AG08396 (cell line): ENCODE results near the gene KIRREL3.
A peak's percentile ranks its signal among the peaks of the same experiment; 100 is the strongest.

Experiments used
- DNase-seq: peaks from one replicate; pipeline ENCODE4 v3.0.0; 2012; ENCODE audit warnings: low spot score, mixed read lengths

The KIRREL3 gene

DNA sequence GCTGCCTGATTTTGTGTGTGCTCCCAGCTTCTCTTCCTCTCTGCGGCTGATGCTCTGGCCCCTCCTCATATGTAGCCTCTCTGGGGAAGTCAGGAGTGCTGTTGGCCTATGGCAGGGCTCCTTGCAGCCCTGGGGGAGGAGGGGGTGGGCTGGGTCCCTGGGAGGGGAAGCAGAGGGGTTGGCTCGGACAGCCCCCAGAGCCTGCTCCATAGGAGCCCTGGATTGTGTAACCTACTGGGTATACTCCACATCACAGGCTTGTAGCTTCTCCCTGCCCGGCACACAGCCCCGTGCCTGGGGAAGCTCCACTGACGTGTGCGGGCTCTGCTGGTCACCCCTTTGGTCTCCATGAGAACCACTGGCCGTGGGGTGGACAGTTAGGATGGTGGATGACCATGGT lies 531.3 kb downstream of the KIRREL3 start:
- DNase-seq: no peak

DNA sequence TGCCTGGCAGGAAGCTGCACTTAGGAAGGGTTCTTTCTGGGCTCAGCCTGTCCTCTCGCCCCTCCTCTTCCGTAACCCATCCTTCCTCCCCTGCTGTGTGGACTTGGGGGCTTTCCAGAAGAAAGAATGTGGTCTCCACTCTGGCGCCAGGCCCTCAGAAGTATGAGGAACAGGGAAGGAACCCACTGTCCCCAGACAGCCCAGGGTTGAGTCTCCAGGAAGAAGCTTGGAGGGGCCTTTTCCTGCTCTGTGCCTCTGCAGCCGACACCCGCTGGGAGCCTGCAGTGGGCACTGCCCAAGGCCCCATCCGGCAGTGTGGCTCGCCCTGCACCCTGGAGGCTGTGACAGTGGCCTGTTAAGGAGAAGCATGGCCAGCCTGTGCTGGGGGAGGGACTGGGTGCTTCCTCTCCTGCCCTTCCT lies 532.5 kb downstream of the KIRREL3 start:
- no peak for DNase-seq

DNA sequence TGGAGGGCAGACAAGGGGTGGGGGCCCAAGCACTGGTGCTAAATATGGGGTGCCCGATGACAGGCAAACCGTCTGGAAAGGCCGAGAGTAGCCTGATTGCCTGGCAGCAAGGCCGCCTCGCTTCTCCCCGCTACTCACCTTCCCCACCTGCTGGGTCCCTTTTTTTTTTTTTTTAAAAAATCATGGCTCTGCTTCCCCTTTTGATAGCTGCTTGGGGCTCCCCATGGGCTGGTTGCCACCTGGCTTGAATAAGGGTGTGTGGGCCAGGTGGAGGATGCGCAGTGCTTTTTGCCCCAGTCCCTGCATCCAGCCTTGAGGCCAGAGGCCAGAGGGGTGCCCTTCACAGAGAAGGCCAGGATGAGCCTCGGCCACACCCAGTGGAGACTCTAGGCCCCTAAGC lies 533.1 kb downstream of the KIRREL3 start:
- DNase-seq: no peak

DNA sequence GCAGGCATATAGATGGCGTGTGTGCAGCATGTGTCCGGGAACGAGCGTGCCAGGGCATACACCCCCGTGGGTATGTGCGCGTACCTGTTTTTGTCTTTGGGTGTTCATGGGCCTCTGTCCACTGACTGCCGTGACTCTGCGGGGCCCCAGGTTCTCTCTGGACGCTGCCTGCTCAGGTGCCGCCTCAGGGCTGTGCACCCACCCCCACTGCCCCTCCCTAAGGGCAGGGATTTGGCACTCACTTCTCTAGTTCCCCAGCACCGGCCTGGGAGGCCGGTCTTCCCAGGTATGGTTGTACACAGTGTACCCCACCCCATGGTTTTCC lies 533.6 kb downstream of the KIRREL3 start:
- DNase-seq: no peak

DNA sequence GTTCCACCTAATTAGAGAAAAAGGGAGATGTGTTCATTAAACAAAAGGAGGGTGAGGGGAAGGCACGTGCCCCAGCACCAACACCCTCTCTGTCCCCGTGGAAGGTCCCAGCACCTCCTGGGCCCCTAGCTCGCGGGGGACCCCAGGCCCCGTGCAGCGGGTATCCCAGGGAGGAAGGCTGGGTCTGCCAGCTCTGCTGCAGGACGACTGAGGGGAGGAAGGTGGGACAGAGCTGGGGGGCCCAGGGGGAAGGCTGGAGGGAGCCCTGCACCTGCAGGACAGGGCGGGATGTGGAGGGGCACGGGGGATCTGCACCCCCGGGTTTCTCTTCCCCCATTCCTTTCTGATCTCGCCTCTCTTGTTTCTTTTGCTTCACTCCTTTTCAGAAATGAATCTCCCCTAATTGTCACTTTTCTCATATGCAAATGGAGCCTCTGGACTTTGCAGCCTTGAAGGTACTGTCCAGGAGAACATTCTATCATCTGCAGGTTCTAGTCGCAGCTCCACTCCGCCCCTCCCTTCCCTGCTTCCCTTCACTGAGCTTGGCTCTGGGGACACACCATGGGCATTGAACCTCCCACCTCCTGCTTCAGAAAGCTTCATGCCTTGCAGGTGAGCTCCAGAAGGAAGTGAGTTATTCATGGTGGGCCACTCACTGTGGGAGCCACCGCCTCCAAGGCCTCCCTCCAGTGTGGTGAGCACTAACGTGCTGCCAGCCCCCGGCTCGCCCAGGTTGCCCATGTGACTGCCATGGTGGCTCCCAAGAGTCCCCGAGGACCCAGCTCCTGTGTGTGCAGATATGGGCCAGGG lies 534.1 kb downstream of the KIRREL3 start:
- DNase-seq: no peak

DNA sequence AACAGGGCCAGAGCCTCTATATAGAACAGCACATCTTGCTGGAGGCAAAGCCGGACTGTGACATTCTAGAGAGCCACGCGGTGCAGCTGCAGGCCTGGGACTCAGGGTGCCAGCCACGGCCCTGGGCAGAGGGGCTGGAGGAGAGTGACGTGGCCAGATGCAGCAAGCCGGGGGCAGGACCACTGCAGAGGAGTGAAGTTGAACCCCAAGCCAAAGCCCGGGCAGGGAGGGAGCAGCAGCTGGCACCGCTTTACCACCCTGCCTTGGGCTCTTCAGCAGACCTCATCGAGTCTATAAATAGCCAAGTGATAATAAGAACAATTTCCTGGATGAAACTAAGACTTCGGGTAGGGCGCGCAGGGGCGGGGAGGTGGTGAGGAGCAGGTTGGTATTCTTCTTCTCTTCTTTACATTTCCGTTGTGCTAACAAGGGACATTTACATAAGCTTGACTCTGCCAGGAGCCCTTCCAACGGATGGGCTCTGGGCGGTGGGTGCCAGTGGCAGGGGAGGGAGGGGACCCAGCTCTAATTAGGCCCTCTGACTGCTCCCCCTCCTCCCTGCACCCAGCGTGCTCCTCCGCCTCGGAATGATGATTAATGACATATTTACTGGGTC lies 534.9 kb downstream of the KIRREL3 start:
- no peak for DNase-seq

DNA sequence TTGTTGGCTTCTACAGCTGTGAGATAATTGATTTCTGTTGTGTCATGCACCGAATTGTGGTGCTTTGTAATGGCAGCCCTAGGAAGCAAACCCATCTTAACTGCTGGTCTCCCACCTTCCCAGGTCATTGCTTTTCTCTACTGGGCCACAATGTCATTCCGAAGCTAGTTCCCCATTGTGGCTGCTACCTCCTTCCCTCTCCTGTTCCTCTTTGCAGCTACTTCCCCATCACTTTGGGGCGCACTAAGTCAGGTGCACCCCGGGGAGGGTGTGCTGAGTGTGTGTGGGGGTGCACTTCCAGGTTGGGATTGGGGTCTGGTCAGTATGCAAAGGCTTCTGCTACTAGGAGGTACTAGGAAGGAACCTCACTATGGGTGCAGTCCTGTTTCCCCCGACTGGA lies 535.8 kb downstream of the KIRREL3 start:
- no peak for DNase-seq

DNA sequence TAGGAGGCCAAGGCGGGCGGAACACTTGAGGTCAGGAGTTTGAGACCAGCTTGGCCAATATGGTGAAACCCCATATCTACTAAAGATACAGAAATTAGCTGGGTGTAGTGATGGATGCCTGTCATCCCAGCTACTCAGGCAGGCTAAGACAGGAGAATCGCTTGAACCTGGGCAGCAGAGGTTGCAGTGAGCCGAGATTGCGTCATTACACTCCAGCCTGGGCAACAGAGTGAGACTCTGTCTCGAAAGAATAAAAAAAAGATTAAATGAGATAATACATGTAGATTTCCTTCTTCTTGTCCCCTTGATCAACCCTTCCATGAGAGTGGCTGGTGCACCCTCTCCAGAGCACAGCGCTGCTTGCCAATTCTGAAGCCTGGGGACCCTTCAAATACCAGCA lies 538.1 kb downstream of the KIRREL3 start:
- no peak for DNase-seq

DNA sequence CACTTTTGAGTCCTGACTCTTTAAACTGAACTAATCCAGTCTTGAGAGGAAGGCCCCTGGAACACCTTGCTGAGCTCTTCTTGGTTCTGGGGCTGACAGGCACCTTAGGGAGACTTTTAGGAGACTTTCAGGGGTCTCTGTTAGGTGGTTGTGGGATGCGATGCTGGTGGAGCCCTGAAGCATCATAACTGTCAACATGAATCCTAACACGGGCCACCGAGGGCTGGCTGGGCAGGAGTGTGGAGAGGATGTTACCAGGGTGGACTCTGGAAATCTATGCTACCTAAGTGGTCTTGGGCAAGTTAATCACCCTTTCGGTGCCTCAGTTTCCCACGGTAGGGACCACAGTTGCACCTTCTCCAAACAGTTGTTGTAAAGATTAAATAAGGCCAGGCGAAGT lies 538.6 kb downstream of the KIRREL3 start:
- DNase-seq: no peak

DNA sequence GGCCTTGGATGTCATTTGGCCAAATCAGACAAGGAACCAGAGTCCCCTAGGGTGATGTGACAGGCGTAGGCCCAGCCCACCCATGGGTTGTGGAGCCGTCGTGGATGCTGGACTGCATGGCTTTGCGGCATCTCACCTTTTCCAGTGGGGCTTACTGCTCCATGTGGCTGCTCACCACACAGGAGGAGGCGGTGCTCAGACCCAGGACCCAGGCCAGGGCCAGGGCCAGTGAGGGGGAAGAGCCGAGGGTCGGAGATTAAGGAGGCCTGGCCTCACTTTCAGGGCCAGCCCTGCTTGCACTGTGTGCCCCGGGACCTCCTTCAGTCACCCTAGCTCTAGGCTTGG lies 539.5 kb downstream of the KIRREL3 start:
- no peak for DNase-seq

DNA sequence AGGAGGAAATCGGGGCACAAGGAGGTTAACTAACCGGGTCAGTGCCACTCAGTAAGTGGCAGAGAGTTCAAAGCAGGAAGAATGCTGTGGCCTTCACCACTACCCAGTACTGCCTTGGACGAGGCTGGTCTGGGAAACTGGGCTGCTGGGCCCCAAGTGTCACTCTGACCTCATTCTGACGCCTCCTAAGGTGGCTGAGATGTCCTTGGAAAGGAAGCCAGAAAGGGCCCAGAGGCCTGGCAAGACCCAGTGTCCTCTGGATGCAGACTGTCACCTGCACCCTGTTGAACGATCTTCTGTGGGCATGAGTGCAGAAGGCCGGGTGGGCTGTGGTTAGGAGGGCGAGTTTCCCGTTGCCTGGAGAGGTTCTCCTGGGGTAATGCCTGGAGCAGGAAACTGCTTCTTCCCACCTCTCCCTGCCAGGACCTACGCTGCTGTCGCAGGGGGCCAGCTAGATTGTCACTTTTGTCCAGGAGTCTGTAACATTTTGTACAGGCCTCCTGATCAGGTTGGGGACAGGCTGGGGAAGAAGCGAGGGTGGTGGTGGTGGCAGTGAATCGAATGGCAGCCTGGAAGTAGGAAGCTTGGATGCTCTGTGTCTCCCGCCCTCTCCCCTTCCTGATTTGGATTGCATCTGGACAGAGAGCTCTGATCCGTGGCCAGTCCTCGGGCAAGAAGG lies 540.0 kb downstream of the KIRREL3 start:
- no peak for DNase-seq

DNA sequence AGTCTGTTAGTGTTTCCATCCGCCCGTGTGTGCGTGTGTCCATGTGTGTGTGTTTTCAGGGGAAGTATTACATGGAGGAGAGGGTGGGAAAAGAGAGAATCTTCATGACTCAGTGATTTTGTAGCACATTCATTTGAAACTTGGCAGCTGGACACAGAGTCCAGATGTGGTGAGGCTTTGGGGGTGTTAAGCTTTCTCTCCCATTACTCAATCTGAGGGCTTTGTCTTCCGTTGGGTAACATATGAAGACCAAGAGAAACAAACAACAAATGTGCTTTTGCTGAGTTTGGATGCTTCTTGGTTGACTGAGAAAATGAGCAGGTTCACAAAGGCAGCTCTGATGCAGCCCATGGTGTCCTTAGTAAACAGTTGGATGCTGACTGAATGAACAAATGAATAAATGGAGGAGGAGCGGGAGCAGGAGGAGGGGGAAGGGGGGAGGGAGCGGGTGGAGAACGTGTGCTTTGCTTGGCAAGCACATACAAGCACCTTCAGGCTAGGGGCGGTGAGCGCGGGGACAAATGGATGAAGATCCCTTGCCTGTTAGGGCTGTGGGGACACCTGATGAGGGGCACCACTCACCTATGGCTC lies 540.8 kb downstream of the KIRREL3 start:
- peak; percentile 35 for DNase-seq

DNA sequence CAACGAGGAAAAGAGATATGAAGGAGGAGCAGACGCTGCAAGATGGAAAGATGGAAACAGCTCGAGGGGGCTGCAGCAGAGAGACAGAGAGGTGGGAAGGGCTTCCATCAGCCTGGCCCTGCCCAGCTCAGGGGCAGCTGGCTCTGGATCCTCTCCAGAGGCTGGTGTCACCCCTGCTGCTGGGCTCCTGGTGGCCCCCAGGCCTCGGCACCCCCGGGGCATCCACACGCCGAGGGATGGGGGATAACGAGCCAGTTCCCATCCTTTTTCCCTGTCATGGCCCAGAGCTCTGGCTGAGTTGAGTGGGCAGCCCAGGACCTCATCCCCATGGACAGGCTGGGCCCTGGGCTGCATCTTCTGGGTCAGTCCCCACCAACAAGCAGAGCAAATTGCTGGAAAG lies 542.8 kb downstream of the KIRREL3 start:
- no peak for DNase-seq

DNA sequence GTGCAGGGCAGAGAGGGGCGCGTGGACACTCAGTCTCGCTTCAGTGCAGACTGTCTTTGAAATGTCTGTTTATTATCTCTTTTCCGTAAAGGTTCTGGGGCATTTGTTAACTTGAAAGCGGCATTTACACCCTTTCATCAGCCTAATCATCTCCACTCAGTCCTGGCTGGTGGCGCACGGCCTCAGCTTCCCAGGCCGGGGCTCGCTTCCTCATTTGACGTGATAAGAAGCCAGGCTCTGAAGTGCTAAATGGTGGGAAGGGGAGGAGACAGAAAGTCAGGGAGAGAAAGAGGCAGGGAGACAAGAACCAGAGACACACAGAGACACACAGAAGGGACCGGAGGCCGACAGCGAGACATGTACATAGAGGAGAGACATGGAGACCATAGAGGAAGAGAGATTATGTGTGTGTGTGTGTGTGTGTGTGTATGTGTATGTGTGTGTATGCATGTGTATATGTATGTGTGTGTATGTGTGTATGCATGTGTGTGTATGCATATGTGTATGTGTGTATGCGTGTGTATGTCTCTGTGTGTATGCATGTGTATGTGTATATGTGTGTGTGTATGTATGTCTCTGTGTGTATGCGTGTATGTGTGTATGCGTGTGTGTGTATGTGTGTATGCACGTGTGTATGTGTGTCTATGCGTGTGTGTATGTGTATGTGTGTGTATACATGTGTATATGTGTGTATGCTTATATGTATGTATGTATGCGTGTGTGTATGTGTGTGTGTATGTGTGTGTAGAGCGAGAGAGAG lies 543.6 kb downstream of the KIRREL3 start:
- no peak for DNase-seq

DNA sequence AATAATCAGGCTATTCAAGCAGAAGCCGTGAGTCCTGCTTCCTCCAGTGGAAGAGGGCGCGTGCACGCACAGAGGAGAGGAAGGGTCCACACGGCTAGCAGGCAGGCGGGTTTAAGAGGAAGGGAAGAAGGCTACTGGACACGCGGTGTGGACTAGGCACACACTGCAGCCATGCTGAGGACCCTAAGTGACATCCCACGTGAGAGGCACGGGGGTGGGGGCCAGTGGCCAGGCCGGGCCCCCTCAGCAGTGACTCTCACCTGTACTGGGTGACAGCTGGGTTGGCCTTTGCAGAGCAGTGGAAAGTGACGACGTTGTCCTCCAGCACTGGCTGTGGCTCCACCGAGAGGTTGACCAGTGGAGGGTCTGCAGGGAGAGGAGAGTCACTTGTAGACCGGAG lies 544.5 kb downstream of the KIRREL3 start:
- DNase-seq: no peak

DNA sequence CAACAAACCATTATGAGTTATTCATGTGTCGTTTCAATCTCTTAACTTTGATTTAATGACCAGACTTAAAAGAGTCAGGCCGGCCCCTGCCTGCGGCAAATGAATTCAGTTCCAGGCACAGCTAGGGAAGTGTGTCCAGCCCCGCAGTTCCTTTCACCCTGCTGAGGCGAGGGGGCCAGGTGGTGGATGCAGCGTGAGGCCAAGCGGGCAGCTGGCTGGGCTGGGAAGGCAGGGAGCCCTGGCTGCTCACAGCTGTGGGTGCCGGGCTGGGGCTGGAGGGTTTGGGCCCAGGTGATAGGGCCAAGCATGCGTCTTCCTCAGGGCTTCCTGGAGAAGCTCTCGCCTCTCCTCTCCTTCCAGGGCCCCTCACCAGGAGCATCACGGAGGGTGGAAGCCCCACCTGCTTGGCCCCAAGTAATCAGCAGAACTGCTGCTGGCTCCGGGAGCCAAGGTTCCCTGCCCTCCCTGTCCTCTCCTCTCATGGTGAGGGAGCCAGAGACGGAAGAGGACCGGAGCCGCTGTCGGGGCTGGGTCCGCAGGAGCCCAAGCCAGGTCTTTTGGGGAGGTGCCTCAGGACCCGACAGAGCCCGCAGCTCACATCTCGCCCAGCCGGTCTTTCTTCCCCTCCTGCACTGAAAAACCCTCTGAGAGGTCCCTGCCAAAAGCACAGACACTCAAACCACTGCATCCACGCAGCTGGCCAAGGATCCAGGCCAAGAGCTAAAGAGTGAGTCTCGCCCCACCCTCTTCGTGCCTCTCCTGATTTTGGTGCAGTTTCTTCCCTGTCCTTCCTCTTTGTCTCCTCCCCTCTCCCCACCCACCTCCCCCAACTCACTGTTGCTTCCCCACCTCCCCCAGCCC lies 548.1 kb downstream of the KIRREL3 start:
- DNase-seq: no peak

DNA sequence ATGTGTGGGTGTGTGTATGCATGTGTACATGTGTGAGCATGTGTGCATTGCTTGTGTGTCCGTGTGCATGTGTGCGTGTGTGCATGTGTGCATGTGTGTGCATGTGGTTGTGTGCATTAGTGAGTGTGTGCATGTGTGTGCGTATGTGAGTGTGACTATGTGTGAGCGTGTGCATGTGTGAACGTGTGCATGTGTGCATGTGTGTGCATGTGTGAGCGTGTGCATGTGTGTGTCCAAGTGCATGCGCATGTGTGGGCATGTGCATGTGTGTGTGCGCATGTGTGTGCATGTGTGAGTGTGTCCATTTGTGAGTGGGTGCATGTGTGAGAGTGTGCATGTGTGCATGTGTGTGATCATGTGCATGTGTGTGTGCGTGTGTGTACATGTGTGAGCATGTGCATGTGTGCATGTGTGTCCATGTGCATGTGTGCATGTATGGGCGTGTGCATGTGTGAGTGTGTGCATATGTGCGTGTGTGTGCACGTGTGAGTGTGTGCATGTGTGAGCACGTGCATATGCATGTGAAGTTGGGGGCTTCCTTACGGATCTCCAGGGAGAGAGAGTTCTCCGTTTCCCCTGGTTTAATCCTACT lies 549.3 kb downstream of the KIRREL3 start:
- no peak for DNase-seq

DNA sequence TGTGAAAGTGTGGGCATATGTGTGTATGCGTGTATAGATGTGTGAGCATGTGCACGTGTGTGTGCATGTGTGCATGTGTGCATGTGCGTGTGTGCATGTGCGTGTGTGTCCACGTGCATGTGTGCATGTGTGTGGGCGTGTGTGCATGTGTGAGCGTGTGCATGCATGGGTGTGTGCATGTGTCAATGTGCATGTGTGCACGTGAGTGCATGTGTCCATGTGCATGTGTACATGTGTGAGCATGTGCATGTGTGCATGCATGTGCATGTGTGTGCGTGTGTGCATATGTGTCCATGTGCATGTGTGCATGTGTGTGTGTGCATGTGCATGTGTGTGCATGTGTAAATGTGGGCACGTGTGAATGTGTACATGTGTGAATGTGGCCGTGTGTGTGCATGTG lies 549.8 kb downstream of the KIRREL3 start:
- no peak for DNase-seq

DNA sequence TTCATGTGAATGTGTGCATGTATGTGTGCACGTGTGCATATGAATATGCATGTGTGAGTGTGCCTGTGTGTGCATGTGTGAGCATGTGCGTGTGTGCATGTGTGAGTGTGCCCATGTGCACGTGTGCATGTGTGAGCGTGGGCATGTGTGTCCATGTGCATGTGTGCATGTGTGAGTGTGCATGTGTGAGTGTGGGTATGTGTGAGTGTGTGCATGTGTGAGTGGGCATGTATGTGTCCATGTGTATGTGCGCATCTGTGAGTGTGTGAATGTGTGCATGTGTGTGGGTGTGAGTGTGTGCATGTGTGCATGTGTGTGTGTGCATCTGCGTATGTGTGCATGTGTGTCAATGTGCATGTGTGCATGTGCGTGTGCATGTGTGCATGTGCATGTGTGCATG lies 550.4 kb downstream of the KIRREL3 start:
- DNase-seq: no peak

DNA sequence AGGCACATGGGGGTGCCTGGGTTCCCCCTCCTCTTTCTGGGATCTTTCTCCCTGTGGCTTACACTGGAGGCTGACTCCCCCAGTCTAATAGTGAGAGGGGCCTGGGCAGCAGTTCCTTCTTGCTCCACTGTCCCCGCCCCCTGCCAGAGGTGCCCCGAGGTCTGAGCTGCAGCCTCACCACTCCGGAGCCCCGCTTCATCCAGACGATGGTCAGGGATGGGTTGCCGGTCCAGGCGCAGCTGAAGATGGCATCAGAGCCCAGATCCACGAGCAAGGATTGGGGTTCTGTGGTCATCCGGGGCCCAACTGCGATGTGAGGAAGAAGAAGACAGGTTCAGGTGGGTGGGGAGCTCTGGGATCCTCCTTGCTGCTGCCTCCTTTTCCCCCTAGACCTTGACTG lies 554.0 kb downstream of the KIRREL3 start:
- no peak for DNase-seq

DNA sequence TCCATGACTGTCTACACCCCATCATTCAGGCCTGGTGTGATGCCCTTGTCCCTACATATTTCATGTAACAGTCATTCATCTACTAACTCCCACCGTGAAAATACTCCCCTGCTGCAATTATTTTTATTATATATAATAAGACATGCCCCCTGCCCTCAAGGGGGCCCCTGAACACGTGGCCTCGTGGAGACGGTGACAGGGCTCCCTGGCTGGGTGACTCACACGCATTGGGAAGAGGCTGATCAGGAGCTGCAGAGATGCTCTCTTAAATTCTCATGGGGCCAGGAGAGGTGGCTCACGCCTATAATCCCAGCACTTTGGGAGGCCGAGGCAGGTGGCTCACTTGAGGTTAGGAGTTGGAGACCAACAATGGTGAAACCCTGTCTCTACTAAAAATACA lies 556.5 kb downstream of the KIRREL3 start:
- no peak for DNase-seq
